Activated CD4-positive, alpha-beta T cell treated with anti-CD3 and anti-CD28 coated beads for 48 hours (primary cell): ENCODE data around the gene PIM3.

Source experiments
- DNase-seq: peaks from one replicate; pipeline ENCODE4 v3.0.0-alpha.2; 2020

The PIM3 gene

DNA sequence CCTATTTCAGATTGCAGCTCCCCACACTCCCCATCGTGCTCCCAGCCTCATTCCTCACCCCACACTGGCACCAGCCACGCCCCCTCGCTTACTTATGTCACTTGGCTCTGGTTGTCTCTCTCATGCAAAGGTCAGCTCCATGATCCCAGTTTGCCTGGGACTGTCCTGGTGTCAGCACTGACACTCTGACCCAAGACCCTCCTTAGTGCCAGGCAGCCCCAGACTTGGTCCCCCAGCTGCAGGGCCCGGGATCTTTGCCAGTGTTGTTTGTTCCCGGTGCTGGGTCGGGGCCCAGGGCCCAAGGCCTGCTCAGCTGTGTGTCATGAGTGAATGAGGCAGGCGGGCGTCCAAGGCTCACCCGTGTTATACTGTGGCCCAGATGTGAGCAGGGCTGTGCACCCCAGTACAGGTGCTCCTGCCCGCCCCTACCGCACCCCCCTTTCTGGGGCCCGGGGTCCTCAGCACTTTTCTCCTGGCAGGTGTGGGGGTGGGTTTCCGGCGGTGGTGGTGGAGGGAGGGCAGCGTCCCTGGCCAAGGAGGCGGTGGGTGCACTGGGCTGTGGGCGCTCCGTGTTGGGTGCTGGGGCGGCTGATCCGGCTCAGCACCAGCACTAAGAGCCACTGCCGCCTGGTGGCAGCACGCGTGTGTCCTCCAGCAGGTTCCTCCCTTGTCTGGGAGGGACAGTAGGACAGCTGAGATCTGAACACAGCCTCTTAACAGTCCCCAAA is 32.5 kb downstream of the PIM3 start:
- peak; percentile 81 for DNase-seq

DNA sequence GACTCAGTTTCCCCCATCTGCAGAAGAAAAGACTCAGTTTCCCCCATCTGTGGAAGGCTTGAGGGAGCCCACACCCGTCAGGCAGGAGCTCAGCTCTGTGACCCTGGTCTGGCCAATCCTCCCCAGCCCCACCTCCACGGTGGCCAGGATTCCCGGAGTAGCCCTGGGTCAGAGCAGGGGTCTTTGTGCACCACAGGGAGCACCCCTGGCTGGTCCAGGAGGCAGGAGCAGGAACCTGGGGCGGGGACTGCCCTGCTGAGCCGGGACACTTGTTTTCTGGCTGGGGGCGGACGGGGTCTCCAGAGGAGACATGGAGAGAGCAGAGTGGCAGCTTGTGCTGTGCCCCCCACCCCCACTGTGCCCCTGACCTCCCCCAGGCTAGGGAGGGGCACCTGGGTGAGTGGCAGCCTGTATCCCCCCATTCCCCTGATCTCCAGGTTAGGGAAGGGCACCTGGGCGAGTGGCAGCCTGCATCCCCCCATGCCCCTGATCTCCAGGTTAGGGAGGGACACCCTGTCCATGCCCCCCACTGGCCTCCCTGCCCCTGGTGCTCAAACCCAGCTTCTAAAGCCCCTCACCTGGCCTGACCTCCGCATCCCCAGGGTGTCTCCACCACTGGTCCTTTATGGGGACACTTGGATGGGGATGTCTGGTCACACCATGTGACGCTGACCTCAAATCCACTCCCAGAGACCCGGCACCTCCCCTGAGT is 33.2 kb downstream of the PIM3 start:
- no peak for DNase-seq

DNA sequence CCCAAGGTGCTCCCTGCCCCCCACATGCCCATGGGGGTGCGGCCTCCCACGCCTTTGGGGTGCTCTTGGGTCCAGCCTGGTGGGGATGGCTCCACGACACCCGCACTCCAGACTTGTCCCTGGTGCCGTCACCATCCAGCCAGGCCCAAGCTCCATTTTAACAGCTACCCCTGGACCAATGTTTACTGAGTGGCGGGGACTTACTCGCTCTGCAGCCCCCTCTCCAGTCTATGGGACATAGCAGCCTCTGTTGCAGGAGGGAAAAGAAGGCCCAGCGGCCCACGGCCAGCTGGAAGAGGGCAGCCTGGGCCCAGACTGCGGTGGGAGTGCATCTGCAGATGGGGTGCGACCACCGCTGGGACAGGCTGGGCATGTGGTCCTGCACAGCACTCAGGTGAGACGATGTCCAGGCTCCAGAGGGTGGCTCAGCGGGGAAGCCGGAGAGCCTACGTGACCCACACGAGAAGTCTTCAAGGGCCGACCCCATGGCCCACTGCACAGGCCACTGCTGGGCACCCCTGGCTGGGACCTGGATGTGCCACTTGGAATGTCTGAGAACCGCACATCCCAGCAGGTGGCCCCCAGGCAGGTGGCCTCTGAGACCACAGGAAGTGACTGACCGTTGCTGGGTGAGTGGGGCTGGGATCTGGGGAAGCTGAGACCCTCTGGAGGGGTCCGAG is 33.9 kb downstream of the PIM3 start:
- DNase-seq, result no peak

GRCh38 chr22:49995041-49995360 is 34.4 kb downstream of the PIM3 start:
- no peak for DNase-seq

- DNase-seq, result no peak
Measured at GRCh38 chr22:49995361-49996118, 35.0 kb downstream of the PIM3 start.

DNA sequence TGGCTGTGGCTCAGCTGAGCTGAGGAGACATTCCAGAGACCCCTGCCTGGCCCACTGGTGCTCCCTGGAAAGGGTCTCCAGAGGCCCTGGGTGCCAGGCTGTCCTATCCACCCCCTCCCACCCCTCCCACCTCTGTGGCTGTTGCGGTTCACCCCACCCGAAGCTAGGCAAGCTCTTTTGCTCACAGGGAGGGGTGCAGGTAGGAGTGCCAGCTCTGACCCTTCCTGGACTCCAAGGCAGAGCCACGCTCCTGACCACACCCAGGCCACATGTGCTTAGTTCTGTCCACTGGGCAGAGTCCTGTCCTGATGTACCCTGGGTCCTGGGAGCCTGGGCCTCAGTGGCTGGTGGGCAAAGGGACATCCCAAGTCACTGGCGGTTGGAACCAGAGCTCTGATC is 35.5 kb downstream of the PIM3 start:
- DNase-seq, result no peak

DNA sequence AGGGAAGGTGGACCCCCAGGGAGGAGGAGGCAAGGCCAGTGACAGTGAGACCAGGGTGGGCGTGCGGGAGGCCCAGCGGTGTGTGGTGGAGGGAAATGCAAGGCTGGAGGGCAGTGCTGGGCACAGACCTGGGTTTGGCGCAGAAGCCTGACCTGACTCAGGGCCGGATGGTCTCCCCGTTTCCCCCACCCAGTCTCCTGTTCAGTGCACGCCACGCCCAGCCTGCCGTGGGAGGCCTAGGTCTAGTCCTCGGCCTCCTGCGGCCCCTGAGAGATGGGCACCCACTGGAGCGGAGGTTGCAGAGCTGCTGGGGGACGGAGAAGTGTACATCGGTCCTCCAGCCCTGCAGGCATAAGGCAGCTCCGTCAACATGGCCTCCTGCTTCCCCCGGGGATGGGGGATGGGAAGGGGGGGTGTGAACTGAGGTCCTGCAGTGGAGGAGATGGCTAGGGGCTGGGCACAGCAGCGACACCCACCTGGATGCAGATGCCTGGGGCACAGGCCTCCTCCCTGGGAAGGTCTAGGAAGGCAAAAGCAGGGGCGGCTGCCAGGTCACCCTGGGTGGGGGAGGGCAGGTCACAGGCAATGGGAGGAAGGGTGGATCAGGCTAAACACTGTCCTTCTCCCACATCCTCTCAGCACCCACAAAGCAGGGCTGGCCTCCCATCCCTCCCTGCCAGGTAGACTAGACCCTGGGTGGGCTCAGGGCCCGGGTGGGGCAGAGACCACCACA is 36.1 kb downstream of the PIM3 start:
- DNase-seq, result no peak

GRCh38 chr22:49997251-49997599 is 36.7 kb downstream of the PIM3 start:
- no peak for DNase-seq

GRCh38 chr22:49997932-49998717 is 37.6 kb downstream of the PIM3 start:
- no peak for DNase-seq

DNA sequence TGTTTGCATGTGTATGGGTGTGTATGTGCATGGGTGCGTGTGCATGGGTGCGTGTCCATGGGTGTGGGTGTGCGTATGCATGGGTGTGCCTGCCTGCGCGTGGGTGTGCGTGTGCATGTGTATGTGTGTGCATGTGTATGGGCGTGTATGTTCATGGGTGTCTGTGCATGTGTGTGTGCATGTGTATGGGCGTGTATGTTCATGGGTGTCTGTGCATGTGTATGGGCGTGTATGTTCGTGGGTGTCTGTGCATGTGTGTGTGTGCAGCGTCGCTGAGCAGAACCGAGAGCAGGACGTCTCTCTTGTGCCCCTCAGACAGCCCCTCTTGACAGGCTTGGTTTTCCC is 38.1 kb downstream of the PIM3 start:
- DNase-seq, result no peak

DNA sequence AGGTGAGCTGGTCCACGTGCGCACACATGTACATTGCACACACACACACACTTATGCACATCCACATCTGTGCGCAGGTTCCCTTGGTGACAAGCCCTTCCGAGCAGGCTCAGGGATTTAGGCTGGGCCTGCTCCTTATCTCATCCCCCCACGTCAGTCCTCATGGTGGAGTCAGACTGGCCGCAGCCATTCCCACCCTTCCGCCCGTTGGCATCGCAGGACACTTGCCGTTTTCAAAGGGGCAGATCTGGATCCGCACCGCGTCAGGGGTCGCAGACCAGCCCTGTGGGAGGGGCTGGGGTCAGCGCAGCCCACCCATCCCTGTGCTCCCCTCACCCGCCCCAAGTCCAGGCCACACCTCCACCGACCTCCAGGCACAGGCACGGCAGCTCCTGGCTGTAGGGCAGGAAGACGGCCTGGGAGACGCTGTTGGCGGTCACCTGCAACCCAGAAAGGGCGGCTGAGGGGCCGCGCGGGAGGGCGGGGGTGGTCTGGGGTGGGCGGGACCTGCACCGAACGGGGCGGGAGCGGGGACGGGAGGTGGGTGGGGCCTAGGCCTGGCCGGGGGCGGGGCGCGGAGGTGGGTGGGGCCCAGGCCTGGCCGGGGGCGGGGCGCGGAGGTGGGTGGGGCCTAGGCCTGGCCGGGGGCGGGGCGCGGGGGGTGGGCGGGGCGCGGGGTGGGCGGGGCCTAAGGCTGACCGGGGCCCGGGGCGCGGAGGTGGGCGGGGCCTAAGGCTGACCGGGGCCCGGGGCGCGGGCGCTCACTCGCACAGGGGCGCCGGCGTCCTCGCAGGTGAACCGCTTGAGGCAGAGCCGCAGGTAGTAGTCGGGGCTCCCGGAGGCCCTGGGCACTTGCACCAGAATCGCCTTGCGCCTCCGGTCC is 38.7 kb downstream of the PIM3 start:
- peak; percentile 43 for DNase-seq

DNA sequence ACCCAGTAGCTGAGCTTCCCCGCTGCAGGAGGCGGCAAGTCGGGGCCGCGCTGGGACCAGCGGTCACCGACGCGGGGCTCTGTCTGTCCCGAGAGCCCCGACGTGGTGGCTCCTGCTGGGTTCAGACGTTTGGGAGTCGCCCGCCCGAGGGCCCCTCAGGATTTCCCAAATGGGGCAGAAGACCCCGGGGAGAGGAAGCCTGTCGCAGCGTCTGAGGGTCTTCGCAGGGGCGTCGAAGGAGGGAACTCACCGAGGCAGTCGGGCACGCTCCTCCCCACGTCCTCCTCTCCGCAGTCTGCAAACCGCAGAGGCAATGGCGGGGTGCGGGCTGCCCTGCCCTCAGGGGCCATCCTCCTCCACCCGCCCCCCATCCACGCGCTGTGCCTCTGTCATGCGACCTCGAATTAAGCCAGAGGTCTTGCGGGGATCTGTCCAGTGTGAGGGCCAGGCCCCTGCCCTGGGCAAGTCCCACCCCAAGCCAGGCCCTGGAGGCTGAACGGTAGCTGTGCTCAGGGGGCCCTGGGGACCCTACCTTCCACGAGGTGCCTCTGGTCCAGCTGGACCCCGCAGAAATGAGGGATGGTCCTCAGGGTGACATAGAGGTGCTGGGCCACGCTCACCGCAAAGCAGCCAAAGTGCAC is 39.5 kb downstream of the PIM3 start:
- no peak for DNase-seq

- no peak for DNase-seq
Measured at GRCh38 chr22:50000587-50001387, 40.2 kb downstream of the PIM3 start.

DNA sequence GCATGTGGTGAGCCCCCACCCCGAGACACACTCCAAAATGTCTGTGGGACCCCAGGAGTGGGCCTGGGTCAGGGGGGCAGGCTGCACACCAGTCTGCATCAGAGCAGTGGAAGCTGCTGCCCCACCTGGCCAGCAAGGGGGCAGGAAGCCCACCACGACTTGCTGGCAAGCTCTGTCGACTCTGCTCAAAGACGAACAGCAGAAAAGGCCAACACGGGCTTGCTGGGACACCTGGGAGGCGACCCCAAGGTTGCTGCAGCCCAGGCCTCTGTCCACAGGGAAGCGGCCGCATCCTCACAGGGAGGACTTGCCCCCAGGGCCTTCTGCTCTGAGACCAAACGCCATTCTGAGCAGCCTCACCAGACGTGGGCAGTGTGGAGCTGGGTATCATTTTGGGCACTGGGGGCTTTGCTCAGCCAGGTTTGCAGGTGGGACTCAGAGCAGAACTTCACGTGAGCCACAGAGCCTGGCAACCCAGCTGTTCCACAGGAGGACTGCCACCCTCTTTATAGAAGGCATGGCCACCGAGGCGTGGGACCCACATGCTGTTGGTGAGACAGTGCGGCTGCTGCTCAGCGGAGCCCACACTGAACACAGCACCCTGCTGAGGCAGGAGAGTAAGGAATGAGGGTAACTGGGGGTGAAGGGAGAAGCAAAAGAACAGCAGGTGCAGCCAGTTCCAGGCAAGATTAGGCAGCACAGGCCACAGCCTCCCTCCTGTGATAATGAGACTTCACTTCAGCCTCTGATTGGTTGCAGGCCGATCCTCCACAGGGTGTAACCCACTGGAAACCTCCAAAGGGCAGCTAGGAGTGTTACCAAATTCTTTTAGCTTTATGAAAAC is 41.0 kb downstream of the PIM3 start:
- DNase-seq, result no peak

DNA sequence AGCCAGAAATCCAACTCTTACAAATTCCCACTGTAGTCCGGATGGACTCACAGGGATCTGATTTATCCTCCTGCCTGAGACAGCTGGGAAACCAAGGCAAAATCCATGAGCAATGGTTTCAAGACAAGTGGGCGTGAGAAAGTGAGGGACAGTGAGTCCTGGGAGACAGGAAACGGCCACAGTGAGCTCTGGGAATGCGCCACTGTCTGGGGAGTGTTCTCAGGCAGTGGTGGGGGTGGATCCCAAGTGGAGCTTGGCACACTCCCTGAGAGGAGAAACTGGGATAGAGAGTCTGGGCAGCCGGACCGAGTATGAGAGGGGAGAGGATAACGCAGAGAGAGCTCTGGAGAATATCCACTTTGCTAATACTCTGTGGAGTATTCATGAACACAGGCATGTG is 42.2 kb downstream of the PIM3 start:
- DNase-seq, result no peak

GRCh38 chr22:50004918-50005317 is 44.3 kb downstream of the PIM3 start:
- no peak for DNase-seq

DNA sequence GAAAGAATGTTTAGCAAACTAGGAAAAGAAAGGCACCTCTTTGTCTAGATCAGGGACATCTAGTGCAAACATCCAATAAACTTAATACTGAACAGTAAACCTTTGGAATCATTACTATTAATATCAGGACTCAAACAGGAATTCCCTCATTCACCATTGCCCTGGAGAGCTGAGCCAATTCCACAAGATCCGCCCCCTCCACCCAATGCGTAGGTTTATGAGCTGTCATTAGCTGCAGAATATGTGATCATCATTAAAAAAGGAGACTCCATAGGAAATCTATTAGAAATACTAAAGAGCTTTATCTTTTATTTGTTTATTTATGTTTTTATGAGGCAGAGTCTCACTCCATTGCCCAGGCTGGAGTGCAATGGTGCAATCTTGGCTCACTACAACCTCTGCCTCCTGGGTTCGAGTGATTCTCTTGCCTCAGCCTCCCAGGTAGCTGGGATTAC is 46.5 kb downstream of the PIM3 start:
- no peak for DNase-seq

DNA sequence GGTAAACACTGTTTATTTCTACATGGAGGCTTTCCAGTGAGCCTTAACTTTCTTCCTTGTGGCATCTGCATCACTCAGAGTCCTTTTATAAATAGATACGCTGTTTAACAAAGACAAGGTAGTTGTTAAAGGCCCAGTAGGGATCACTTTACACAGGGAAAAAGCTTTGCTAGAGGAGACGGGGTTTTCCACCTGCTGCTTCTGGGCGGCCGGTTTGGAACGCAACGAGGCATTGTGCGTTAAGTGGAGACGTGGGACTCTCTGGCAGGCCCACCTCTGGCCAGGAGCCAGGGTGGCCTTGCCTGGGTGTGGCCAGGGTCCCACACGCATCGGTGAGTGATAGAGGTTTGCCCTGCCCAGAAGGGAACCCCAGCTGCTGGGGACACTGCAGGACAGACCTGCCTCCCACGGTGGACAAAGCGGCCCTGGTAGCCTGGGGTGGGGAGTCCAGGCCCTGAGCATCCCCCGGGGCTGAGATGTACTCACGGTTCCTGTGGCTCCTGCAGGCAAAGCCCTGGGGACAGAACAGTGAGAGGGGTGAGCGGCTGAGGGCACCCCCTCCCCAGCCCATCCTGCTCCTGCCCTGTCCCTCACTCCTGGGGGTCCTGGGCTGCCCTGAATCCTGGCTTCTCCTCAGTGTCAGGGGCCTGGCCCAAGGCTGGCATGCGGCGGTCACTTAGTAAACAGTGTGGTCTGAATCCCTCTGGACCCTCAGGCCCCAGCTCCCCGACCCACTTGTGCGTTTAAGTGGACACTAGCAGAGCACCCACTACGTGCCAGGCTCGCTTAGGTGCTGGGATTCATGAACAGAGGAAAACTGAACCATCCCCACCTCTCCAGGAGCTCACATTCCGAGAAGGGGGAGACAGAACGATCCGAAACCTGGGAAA is 47.8 kb downstream of the PIM3 start:
- no peak for DNase-seq
